Stimulated activated CD4-positive, alpha-beta T cell treated with anti-CD3 and anti-CD28 coated beads, Interleukin-2, amount 100 ng/mL, for 48 hours (primary cell): ENCODE measurements around the gene SPRED1.
A peak's percentile ranks its signal among the peaks of the same experiment; 100 is the strongest.
"Not testable (repeated sequence)": the region's sequence is repeated elsewhere in the genome, so short reads cannot be mapped to it uniquely, and the experiment has no call there.

Experiments used
- DNase-seq, 2 donors: peaks; one replicate each; pipeline ENCODE4 v3.0.0-alpha.2; 2020

The SPRED1 gene

GRCh38 chr15:38237021-38237420 lies 15.6 kb upstream of the SPRED1 start:
- DNase-seq = not testable (repeated sequence)

GRCh38 chr15:38238311-38238710 lies 14.3 kb upstream of the SPRED1 start:
- no peak for DNase-seq

GRCh38 chr15:38242055-38242454 lies 10.6 kb upstream of the SPRED1 start:
- DNase-seq = no peak

GRCh38 chr15:38243278-38244055 lies 9.2 kb upstream of the SPRED1 start:
- no peak for DNase-seq

- DNase-seq = no peak
Measured at GRCh38 chr15:38247336-38247735, 5.3 kb upstream of the SPRED1 start.

- DNase-seq = no peak
Measured at GRCh38 chr15:38253351-38253781, 730 bp downstream of the SPRED1 start.

GRCh38 chr15:38254051-38254883 lies 1.6 kb downstream of the SPRED1 start:
- peak in 1 of 2 donors; percentile 8 for DNase-seq

- DNase-seq = no peak
Measured at GRCh38 chr15:38255690-38256089, 3.1 kb downstream of the SPRED1 start.

GRCh38 chr15:38257676-38258075 lies 5.0 kb downstream of the SPRED1 start:
- DNase-seq = no peak

GRCh38 chr15:38259134-38259533 lies 6.5 kb downstream of the SPRED1 start:
- no peak for DNase-seq

GRCh38 chr15:38260077-38260476 lies 7.4 kb downstream of the SPRED1 start:
- DNase-seq = no peak

- no peak for DNase-seq
Measured at GRCh38 chr15:38263251-38263650, 10.6 kb downstream of the SPRED1 start.

GRCh38 chr15:38263996-38264395 lies 11.4 kb downstream of the SPRED1 start:
- no peak for DNase-seq

- no peak for DNase-seq
Measured at GRCh38 chr15:38266247-38266986, 13.8 kb downstream of the SPRED1 start.

GRCh38 chr15:38267421-38268022 lies 14.9 kb downstream of the SPRED1 start:
- no peak for DNase-seq

- no peak for DNase-seq
Measured at GRCh38 chr15:38271144-38271543, 18.5 kb downstream of the SPRED1 start.

GRCh38 chr15:38271895-38272294 lies 19.3 kb downstream of the SPRED1 start:
- no peak for DNase-seq

- not testable (repeated sequence) for DNase-seq
Measured at GRCh38 chr15:38272431-38272830, 19.8 kb downstream of the SPRED1 start.

GRCh38 chr15:38274135-38274534 lies 21.5 kb downstream of the SPRED1 start:
- DNase-seq = no peak

GRCh38 chr15:38275959-38276358 lies 23.3 kb downstream of the SPRED1 start:
- no peak for DNase-seq

GRCh38 chr15:38277281-38277680 lies 24.6 kb downstream of the SPRED1 start:
- DNase-seq = not testable (repeated sequence)

- no peak for DNase-seq
Measured at GRCh38 chr15:38281031-38281430, 28.4 kb downstream of the SPRED1 start.

GRCh38 chr15:38283010-38283409 lies 30.4 kb downstream of the SPRED1 start:
- DNase-seq = no peak
